ENCODE data around the gene CLCN3. TPM values are rescaled to one million over a fixed set of nuclear protein-coding genes. Genes with fewer than 3 reads are reported as not detected.

The CLCN3 gene
- total and polyA plus RNA-seq, 9 of the 15 experiments (the other 6 are each of a cell fraction or from before 2014, with no cell fraction given): 12.7 to 60.6 (median 38.5) TPM

DNA sequence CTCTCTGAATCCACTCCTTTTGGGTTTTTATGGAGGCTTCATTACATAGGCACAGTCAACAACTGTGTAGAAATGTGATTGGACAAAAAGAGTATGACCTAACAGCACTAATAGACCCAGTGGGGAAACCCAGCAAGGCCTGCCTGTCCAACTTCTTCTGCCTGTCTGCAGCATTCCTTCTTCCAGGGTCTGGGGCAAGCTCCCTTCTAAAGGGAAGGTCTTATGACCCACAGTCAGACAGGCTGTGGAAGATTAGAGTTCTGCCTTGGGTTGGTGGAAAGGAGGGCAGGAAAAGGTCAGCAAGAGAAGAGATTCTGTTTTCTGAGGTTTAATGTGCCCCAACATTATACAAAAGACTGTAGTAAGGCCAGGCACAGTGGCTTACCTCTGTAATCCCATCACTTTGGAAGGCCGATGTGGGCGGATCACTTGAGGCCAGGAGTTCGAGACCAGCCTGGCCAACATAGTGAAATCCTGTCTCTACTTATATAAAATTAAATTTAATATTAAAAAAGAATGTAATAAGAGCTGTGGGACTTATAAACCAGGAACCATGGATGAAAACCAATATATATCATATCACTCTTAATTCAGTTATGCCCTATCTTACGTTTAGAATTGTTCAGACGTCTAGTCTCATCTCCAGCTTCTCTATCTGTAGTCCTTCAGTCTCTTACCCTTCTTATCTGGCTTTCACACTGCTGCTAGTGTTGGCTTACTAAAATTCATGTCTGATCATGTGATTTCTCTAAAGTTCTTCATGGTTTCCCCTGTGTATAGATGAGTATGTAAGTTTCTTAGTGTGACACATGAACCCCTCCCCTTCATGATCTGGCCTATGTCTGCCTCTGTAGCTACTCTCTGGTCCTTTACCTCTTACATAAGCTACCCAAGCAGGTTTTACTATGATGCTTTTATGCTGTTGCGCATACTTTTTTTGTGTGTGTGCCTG lies 6.2 kb downstream of the CLCN3 start (continued):
- TF ChIP-seq TFAM (CRISPR knock-in tag; conservative IDR thresholded peaks at IDR 0.05) (no peak), POLR3G (IDR thresholded peaks at IDR 0.05; ENCODE audit: extremely low read depth, insufficient read length, insufficient replicate concordance) (no peak), MTA3 (IDR thresholded peaks at IDR 0.05; ENCODE audit: borderline replicate concordance) (no peak), FOXA3 (CRISPR knock-in tag; conservative IDR thresholded peaks at IDR 0.05 in 1 of 2, IDR thresholded peaks at IDR 0.05 in 1 of 2) (peak in 1 of 2 experiments; percentile 5; a peak in 1 of 4 replicates), ZBTB1 (CRISPR knock-in tag; IDR thresholded peaks at IDR 0.05; ENCODE audit: borderline replicate concordance, low read depth) (no peak), PTBP1 (IDR thresholded peaks at IDR 0.05; ENCODE audit: low read depth, low read length) (no peak), MED1 (CRISPR knock-in tag; IDR thresholded peaks at IDR 0.05; ENCODE audit: borderline replicate concordance) (no peak), FOSL1 (tag; conservative IDR thresholded peaks at IDR 0.05) (peak; percentile 68), ELK1 (CRISPR knock-in tag; IDR thresholded peaks at IDR 0.05) (no peak), SREBF1 (IDR thresholded peaks at IDR 0.05; ENCODE audit: borderline replicate concordance, low read depth, low read length) (no peak), CTCF (IDR thresholded peaks at IDR 0.05 in 2 of 3, conservative IDR thresholded peaks at IDR 0.05 in 1 of 3; ENCODE audit: insufficient read depth in 2 of 3, low read depth in 1 of 3, low read length in 3 of 3) (no peak), RHOXF2B (CRISPR knock-in tag; conservative IDR thresholded peaks at IDR 0.05) (no peak), CHD2 (IDR thresholded peaks at IDR 0.05; ENCODE audit: low read depth, low read length) (0 out of 2 replicates have a peak, but pooled peaks have one; percentile 8), ASH1L (IDR thresholded peaks at IDR 0.05; ENCODE audit: borderline replicate concordance, low read depth, partially characterized antibody) (no peak), PCBP2 (IDR thresholded peaks at IDR 0.05; ENCODE audit: low read depth, low read length, poor library complexity, severe bottlenecking) (no peak), FIP1L1 (IDR thresholded peaks at IDR 0.05; ENCODE audit: low read depth, low read length, poor library complexity, severe bottlenecking) (no peak), HDAC6 (IDR thresholded peaks at IDR 0.05; ENCODE audit: low read depth, low read length) (no peak), TFAP4 (CRISPR knock-in tag; IDR thresholded peaks at IDR 0.05; ENCODE audit: borderline replicate concordance) (no peak)
- TF ChIP-seq, protein P1, sequence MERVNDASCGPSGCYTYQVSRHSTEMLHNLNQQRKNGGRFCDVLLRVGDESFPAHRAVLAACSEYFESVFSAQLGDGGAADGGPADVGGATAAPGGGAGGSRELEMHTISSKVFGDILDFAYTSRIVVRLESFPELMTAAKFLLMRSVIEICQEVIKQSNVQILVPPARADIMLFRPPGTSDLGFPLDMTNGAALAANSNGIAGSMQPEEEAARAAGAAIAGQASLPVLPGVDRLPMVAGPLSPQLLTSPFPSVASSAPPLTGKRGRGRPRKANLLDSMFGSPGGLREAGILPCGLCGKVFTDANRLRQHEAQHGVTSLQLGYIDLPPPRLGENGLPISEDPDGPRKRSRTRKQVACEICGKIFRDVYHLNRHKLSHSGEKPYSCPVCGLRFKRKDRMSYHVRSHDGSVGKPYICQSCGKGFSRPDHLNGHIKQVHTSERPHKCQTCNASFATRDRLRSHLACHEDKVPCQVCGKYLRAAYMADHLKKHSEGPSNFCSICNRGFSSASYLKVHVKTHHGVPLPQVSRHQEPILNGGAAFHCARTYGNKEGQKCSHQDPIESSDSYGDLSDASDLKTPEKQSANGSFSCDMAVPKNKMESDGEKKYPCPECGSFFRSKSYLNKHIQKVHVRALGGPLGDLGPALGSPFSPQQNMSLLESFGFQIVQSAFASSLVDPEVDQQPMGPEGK (CRISPR knock-in tag; IDR thresholded peaks at IDR 0.05; ENCODE audit: borderline replicate concordance): no peak

Measured in K562 (cell line).